WTC11 (cell line): ENCODE results near the gene ABCG4. TPM values are rescaled to one million over a fixed set of nuclear protein-coding genes. Genes with fewer than 3 reads are reported as not detected.
"Not testable (repeated sequence)": the region's sequence is repeated elsewhere in the genome, so short reads cannot be mapped to it uniquely, and the experiment has no call there.

Experiments
- ATAC-seq: fragments of 200-7000 bp; cut with Tn5 transposase; 2 replicates; pipeline ENCODE4 v1.10.0; 2021; ENCODE audit warnings: mild to moderate bottlenecking, moderate library complexity
- CTCF ChIA-PET: fragments of 300-600 bp; sonication (Branson Sonifier 250); formaldehyde crosslinking; loops from one replicate; lab custom pipeline; 2021; ENCODE audit warnings: antibody characterized with exemption; lab: Charles Lee
- POLR2A ChIA-PET: fragments of 350-600 bp; sonication (Branson Sonifier 250); formaldehyde crosslinking; loops from one replicate; lab custom pipeline; 2021; ENCODE audit warnings: antibody characterized with exemption; lab: Charles Lee
- DNase-seq: peaks from one replicate; pipeline ENCODE4 v3.0.0; 2021; ENCODE audit warnings: low spot score
- H3K27ac Mint-ChIP-seq: 2 replicates; pipeline ENCODE4 v1.8.0; 2021; ENCODE audit warnings: mixed read lengths
- H3K27me3 Mint-ChIP-seq: 2 replicates; pipeline ENCODE4 v1.8.0; 2021; ENCODE audit warnings: low read depth, mild to moderate bottlenecking, moderate library complexity, mixed read lengths
- H3K36me3 Mint-ChIP-seq: 2 replicates; pipeline ENCODE4 v1.8.0; 2021; ENCODE audit warnings: mixed read lengths
- H3K4me1 Mint-ChIP-seq: 2 replicates; pipeline ENCODE4 v1.8.0; 2022; ENCODE audit warnings: mixed read lengths
- H3K4me3 Mint-ChIP-seq: 2 replicates; pipeline ENCODE4 v1.8.0; 2021; ENCODE audit warnings: mild to moderate bottlenecking, moderate library complexity, mixed read lengths
- H3K9me3 Mint-ChIP-seq: 2 replicates; pipeline ENCODE4 v1.8.0; 2021; ENCODE audit warnings: mixed read lengths
- EMX1 ChIP-seq: fragments of 250-450 bp; sonication (Bioruptor Pico); IDR thresholded peaks from 2 replicates; pipeline ENCODE4 v1.8.0; 2021; ENCODE audit warnings: mild to moderate bottlenecking
- ESRRA ChIP-seq: sonication (generic); formaldehyde crosslinking; IDR thresholded peaks from 2 replicates; pipeline ENCODE4 v1.8.1; 2022; ENCODE audit warnings: mild to moderate bottlenecking, missing genetic modification reagents, borderline replicate concordance
- FOXP1 ChIP-seq: sonication (generic); formaldehyde crosslinking; IDR thresholded peaks from 2 replicates; pipeline ENCODE4 v1.8.0; 2022; ENCODE audit warnings: missing genetic modification reagents, mild to moderate bottlenecking, moderate library complexity, borderline replicate concordance
- FOXP4 ChIP-seq: sonication (generic); formaldehyde crosslinking; IDR thresholded peaks from 2 replicates; pipeline ENCODE4 v1.8.0; 2022; ENCODE audit warnings: mild to moderate bottlenecking, missing genetic modification reagents
- NFYB ChIP-seq: sonication (generic); formaldehyde crosslinking; conservative IDR thresholded peaks from 2 replicates; pipeline ENCODE4 v1.8.0; 2022; ENCODE audit warnings: low read depth, missing genetic modification reagents
- PRRX2 ChIP-seq: fragments of 250-450 bp; sonication (Bioruptor Pico); IDR thresholded peaks from 2 replicates; pipeline ENCODE4 v1.8.0; 2021; ENCODE audit warnings: mild to moderate bottlenecking
- SMAD4 ChIP-seq: sonication (generic); formaldehyde crosslinking; IDR thresholded peaks from 2 replicates; pipeline ENCODE4 v1.8.0; 2022; ENCODE audit warnings: mild to moderate bottlenecking, missing genetic modification reagents
- TCF7 ChIP-seq: sonication (generic); formaldehyde crosslinking; IDR thresholded peaks from 2 replicates; pipeline ENCODE4 v1.8.0; 2022; ENCODE audit warnings: mild to moderate bottlenecking, low read depth, missing genetic modification reagents, moderate library complexity
- TEAD4 ChIP-seq: sonication (generic); formaldehyde crosslinking; IDR thresholded peaks from 2 replicates; pipeline ENCODE4 v1.8.0; 2022; ENCODE audit warnings: mild to moderate bottlenecking, missing genetic modification reagents
- USF1 ChIP-seq: sonication (generic); formaldehyde crosslinking; IDR thresholded peaks from 2 replicates; pipeline ENCODE4 v1.8.0; 2022; ENCODE audit warnings: mild to moderate bottlenecking, missing genetic modification reagents
- ZBTB21 ChIP-seq: sonication (generic); formaldehyde crosslinking; IDR thresholded peaks from 2 replicates; pipeline ENCODE4 v1.8.1; 2023; ENCODE audit warnings: mild to moderate bottlenecking, missing genetic modification reagents, borderline replicate concordance
- ZBTB43 ChIP-seq: sonication (generic); formaldehyde crosslinking; IDR thresholded peaks from 2 replicates; pipeline ENCODE4 v1.8.1; 2023; ENCODE audit warnings: mild to moderate bottlenecking, missing genetic modification reagents
- ZNF121 ChIP-seq: sonication (generic); formaldehyde crosslinking; IDR thresholded peaks from 2 replicates; pipeline ENCODE4 v1.8.0; 2023; ENCODE audit warnings: missing genetic modification reagents
- ZNF263 ChIP-seq: sonication (generic); formaldehyde crosslinking; IDR thresholded peaks from 2 replicates; pipeline ENCODE4 v1.8.1; 2022; ENCODE audit warnings: low read depth, mild to moderate bottlenecking, moderate library complexity, missing genetic modification reagents
- ZNF317 ChIP-seq: sonication (generic); formaldehyde crosslinking; IDR thresholded peaks from 2 replicates; pipeline ENCODE4 v1.8.1; 2023; ENCODE audit warnings: low read depth, mild to moderate bottlenecking, moderate library complexity, missing genetic modification reagents, borderline replicate concordance
- ZNF423 ChIP-seq: fragments of 250-450 bp; sonication (Bioruptor Pico); IDR thresholded peaks from 2 replicates; pipeline ENCODE4 v2.1.2; 2022; ENCODE audit warnings: mild to moderate bottlenecking, moderate library complexity
- total RNA-seq: library from RNA; stranded (reverse); gene quantifications from 3 replicates; pipeline ENCODE4 v1.2.3, GENCODE V29; 2021
- TF ChIP-seq, protein P1 (sequence below): sonication (generic); formaldehyde crosslinking; IDR thresholded peaks from 2 replicates; pipeline ENCODE4 v1.8.1; 2023; ENCODE audit warnings: mild to moderate bottlenecking, missing genetic modification reagents, moderate library complexity
- TF ChIP-seq, protein P2 (sequence below): sonication (generic); formaldehyde crosslinking; conservative IDR thresholded peaks from 2 replicates; pipeline ENCODE4 v1.8.1; 2023; ENCODE audit warnings: mild to moderate bottlenecking, low read depth, missing genetic modification reagents, moderate library complexity

ABCG4 gene
- total RNA-seq, 1 experiment from 2014 or later, result 4.4 TPM

DNA sequence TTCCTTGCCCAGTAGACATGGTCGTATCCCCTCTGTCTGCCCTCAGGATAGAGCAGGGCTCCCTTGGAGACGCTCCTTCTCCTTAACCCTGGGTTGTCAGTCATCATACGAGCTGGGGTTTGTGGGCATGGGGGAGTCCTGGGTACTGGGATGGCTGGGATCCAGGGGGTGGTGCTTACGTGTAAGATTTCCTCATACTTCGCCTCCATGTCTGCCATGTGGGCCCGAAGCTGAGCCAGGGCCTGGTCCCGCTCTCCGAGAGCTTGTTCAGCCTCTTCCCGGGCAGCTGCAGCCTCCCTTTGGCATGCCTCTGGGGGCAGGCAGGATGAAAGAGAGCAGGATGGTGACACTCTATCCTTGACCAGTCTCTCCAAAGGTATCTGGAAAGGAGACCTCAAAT lies 41.7 kb downstream of the ABCG4 start:
- Mint-ChIP-seq H3K27ac (no peak overlapping the region), H3K4me3 (no peak overlapping the region), H3K4me1 (peaks cover 7% of the 10 kb centered on the region), H3K27me3 (no peaks in the 10 kb centered on the region; the same call in 1 of the 2 replicates), H3K36me3 (no peaks in the 10 kb centered on the region), H3K9me3 (no peaks in the 10 kb centered on the region)
- TF ChIP-seq SMAD4 (CRISPR knock-in tag) (no peak), ESRRA (CRISPR knock-in tag) (no peak), EMX1 (no peak), USF1 (no peak)
- DNase-seq (no peak), ATAC-seq (no peak)
- ChIA-PET CTCF (interaction anchor here (0.7 to 1.2 kb wide), 5 partner anchors 16 to 133 kb away, joined by 3 to 4 read pairs (median 3); partner anchors contain the start of genes CBL and NLRX1), POLR2A (no interaction called here)

DNA sequence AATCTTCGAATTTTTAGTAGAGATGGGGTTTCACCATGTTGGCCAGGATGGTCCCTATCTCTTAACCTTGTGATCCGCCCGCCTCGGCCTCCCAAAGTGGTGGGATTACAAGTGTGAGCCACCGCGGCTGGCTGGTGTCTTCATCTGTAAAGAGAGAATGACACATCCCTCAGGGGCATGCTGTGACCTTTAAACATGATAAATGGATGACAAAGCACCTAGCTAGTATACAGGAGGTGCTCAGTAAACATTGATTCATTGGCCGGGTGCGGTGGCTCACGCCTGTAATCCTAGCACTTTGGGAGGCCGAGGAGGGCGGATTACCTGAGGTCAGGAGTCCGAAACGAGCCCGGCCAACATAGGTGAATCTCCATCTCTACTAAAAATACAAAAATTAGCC lies 42.4 kb downstream of the ABCG4 start:
- H3K27ac Mint-ChIP-seq, DNase-seq, ATAC-seq, H3K9me3 Mint-ChIP-seq, H3K4me3 Mint-ChIP-seq, H3K36me3 Mint-ChIP-seq, H3K27me3 Mint-ChIP-seq, POLR2A ChIA-PET: not testable (repeated sequence)
- CTCF ChIA-PET, result interaction anchor here (0.5 to 1.2 kb wide), 3 partner anchors 15 to 219 kb away, joined by 3 to 4 read pairs (median 3); partner anchors contain the start of genes CBL and NLRX1
- peaks cover 14% of the 10 kb centered on the region for H3K4me1 Mint-ChIP-seq

- Mint-ChIP-seq H3K36me3 (no peaks in the 10 kb centered on the region), H3K4me3 (no peak overlapping the region), H3K27me3 (no peaks in the 10 kb centered on the region; the same call in 1 of the 2 replicates), H3K9me3 (no peaks in the 10 kb centered on the region), H3K27ac (no peak overlapping the region), H3K4me1 (peaks cover 21% of the 10 kb centered on the region)
- ATAC-seq (no peak), DNase-seq (no peak)
- POLR2A ChIA-PET, result no interaction called here
- TF ChIP-seq FOXP4 (CRISPR knock-in tag) (no peak), TCF7 (no peak), ZBTB21 (CRISPR knock-in tag) (no peak)
- TF ChIP-seq, protein P1, sequence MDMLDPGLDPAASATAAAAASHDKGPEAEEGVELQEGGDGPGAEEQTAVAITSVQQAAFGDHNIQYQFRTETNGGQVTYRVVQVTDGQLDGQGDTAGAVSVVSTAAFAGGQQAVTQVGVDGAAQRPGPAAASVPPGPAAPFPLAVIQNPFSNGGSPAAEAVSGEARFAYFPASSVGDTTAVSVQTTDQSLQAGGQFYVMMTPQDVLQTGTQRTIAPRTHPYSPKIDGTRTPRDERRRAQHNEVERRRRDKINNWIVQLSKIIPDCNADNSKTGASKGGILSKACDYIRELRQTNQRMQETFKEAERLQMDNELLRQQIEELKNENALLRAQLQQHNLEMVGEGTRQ (CRISPR knock-in tag), result no peak
- CTCF ChIA-PET, result no interaction called here
Observed at GRCh38 chr11:119192111-119192510, 43.3 kb downstream of the ABCG4 start.

GRCh38 chr11:119193001-119193400 lies 44.1 kb downstream of the ABCG4 start:
- CTCF ChIA-PET, result no interaction called here
- POLR2A ChIA-PET, result no interaction called here
- TF ChIP-seq ZNF121 (no peak), TEAD4 (CRISPR knock-in tag) (no peak), SMAD4 (CRISPR knock-in tag) (no peak), PRRX2 (CRISPR knock-in tag) (no peak), ZNF423 (CRISPR knock-in tag) (no peak), ZBTB43 (CRISPR knock-in tag) (no peak), ZNF263 (CRISPR knock-in tag) (no peak), FOXP1 (no peak), ZNF317 (no peak), NFYB (CRISPR knock-in tag) (no peak)
- TF ChIP-seq, protein P2, sequence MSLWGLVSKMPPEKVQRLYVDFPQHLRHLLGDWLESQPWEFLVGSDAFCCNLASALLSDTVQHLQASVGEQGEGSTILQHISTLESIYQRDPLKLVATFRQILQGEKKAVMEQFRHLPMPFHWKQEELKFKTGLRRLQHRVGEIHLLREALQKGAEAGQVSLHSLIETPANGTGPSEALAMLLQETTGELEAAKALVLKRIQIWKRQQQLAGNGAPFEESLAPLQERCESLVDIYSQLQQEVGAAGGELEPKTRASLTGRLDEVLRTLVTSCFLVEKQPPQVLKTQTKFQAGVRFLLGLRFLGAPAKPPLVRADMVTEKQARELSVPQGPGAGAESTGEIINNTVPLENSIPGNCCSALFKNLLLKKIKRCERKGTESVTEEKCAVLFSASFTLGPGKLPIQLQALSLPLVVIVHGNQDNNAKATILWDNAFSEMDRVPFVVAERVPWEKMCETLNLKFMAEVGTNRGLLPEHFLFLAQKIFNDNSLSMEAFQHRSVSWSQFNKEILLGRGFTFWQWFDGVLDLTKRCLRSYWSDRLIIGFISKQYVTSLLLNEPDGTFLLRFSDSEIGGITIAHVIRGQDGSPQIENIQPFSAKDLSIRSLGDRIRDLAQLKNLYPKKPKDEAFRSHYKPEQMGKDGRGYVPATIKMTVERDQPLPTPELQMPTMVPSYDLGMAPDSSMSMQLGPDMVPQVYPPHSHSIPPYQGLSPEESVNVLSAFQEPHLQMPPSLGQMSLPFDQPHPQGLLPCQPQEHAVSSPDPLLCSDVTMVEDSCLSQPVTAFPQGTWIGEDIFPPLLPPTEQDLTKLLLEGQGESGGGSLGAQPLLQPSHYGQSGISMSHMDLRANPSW (CRISPR knock-in tag), result no peak
- TF ChIP-seq, all 79 proteins: peak for 0
- no peak overlapping the region for H3K4me3 Mint-ChIP-seq
- ATAC-seq (no peak), DNase-seq (no peak)
- H3K9me3 Mint-ChIP-seq, result no peaks in the 10 kb centered on the region
- no peaks in the 10 kb centered on the region for H3K36me3 Mint-ChIP-seq
- peaks cover 21% of the 10 kb centered on the region for H3K4me1 Mint-ChIP-seq
- no peak overlapping the region for H3K27ac Mint-ChIP-seq
- no peaks in the 10 kb centered on the region; the same call in 1 of the 2 replicates for H3K27me3 Mint-ChIP-seq
